ENCODE data around the gene GPATCH11. TPM values are rescaled to one million over a fixed set of nuclear protein-coding genes. Genes with fewer than 3 reads are reported as not detected.

Gene GPATCH11
- total RNA-seq (ENCODE audit: insufficient read depth, low replicate concordance) = 9.6 TPM

- DNase-seq (ENCODE audit: low spot score) = peak; percentile 98
These were observed at the start of gene GPATCH11, which contains the start of gene HEATR5B for GRCh38 chr2:37083873-37084794. Gene GPATCH11 (plus strand): TSS chr2:37084518. CDS start chr2:37088382, 3,864 bp downstream. Gene HEATR5B (minus strand): TSS chr2:37084372. CDS start chr2:37083414, 958 bp downstream.

- no peak for DNase-seq (ENCODE audit: low spot score)
These were observed 46.5 kb upstream of the GPATCH11 start for GRCh38 chr2:37037771-37038170.

GRCh38 chr2:37039580-37039979 is 44.7 kb upstream of the GPATCH11 start:
- DNase-seq (ENCODE audit: low spot score) = no peak

- DNase-seq (ENCODE audit: low spot score) = no peak
These were observed 31.6 kb upstream of the GPATCH11 start for GRCh38 chr2:37052600-37053332.

GRCh38 chr2:37059841-37060240 is 24.5 kb upstream of the GPATCH11 start:
- DNase-seq (ENCODE audit: low spot score) = no peak

- no peak for DNase-seq (ENCODE audit: low spot score)
These were observed 23.9 kb upstream of the GPATCH11 start for GRCh38 chr2:37060446-37060845.

GRCh38 chr2:37061013-37061711 is 23.2 kb upstream of the GPATCH11 start:
- no peak for DNase-seq (ENCODE audit: low spot score)

- no peak for DNase-seq (ENCODE audit: low spot score)
These were observed 22.5 kb upstream of the GPATCH11 start for GRCh38 chr2:37061776-37062175.

GRCh38 chr2:37068686-37069085 is 15.6 kb upstream of the GPATCH11 start:
- DNase-seq (ENCODE audit: low spot score) = no peak

- DNase-seq (ENCODE audit: low spot score) = no peak
These were observed 13.4 kb upstream of the GPATCH11 start for GRCh38 chr2:37070931-37071330.

GRCh38 chr2:37080266-37080665 is 4.1 kb upstream of the GPATCH11 start:
- DNase-seq (ENCODE audit: low spot score) = no peak

GRCh38 chr2:37080689-37081088 is 3.6 kb upstream of the GPATCH11 start:
- no peak for DNase-seq (ENCODE audit: low spot score)

- no peak for DNase-seq (ENCODE audit: low spot score)
These were observed 479 bp downstream of the GPATCH11 start for GRCh38 chr2:37084797-37085196.

GRCh38 chr2:37085731-37086147 is 1.4 kb downstream of the GPATCH11 start:
- DNase-seq (ENCODE audit: low spot score) = no peak

GRCh38 chr2:37090019-37090477 is 5.7 kb downstream of the GPATCH11 start:
- DNase-seq (ENCODE audit: low spot score) = no peak

- no peak for DNase-seq (ENCODE audit: low spot score)
These were observed 7.6 kb downstream of the GPATCH11 start for GRCh38 chr2:37091873-37092272.

GRCh38 chr2:37096568-37096967 is 12.2 kb downstream of the GPATCH11 start:
- no peak for DNase-seq (ENCODE audit: low spot score)

- DNase-seq (ENCODE audit: low spot score) = no peak
These were observed 14.2 kb downstream of the GPATCH11 start for GRCh38 chr2:37098416-37099118.

GRCh38 chr2:37100054-37100453 is 15.7 kb downstream of the GPATCH11 start:
- DNase-seq (ENCODE audit: low spot score) = no peak

GRCh38 chr2:37102588-37102987 is 18.3 kb downstream of the GPATCH11 start:
- DNase-seq (ENCODE audit: low spot score) = no peak

GRCh38 chr2:37104178-37104577 is 19.9 kb downstream of the GPATCH11 start:
- DNase-seq (ENCODE audit: low spot score) = no peak

Data from umbilical cord (tissue), 2 donors.